GM12892 (cell line): ENCODE results near the gene IGLL5.

ENCODE experiments used
- POLR2A ChIP-seq: IDR thresholded peaks from 2 replicates; pipeline ENCODE4 v1.6.1; 2011; ENCODE audit warnings: low read depth, low read length, control low read depth
- POLR2AphosphoS5 ChIP-seq: IDR thresholded peaks from 2 replicates; pipeline ENCODE4 v1.6.1; 2011; ENCODE audit warnings: low read depth, low read length, control low read depth
- TAF1 ChIP-seq: IDR thresholded peaks from 2 replicates; pipeline ENCODE4 v1.6.1; 2011; ENCODE audit warnings: low read depth, mild to moderate bottlenecking, control low read depth, low read length, borderline replicate concordance

DNA sequence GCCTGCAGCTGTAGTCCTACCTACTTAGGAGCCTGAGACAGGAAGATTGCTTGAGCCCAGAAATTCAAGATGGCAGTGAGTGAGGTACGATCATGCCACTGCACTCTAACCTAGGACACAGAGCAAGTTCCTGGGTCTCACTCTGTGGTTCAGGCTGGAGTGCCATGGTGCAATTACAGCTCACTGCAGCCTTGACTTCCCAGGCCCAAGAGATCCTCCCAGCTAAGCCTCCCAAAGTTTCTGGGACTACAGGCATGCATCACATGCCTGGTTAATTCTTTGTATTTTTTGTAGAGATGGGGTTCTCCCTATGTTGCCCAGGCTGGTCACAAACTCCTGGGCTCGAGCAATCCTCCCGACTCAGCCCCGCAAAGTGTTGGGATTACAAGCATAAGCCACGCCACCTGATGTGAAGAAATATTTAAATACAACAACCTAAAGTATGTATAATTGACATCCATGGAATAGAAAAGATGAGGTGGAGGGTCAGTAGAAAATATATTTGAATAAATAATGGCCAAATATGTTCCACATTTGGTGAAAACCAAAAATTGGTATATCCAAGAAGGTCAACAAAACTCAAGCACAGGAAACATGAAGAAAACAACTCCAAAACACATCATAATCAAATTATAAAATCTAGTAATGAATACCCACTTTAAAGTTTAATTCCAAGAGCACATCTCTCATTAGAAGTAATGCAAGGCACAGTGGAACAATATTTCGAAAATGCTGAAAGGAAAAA lies 47.9 kb upstream of the IGLL5 start:
- TF ChIP-seq POLR2A, result no peak
- no peak for TF ChIP-seq TAF1
- no peak for TF ChIP-seq POLR2AphosphoS5
